Activated naive CD4-positive, alpha-beta T cell treated with anti-CD3 and anti-CD28 coated beads, Interleukin-2, amount 50 U/mL, for 24 hours (primary cell): ENCODE results near the gene NTMT2.
A peak's percentile ranks its signal among the peaks of the same experiment; 100 is the strongest.
"Not testable (repeated sequence)": the region's sequence is repeated elsewhere in the genome, so short reads cannot be mapped to it uniquely, and the experiment has no call there.

Experiments used
- H3K27ac Mint-ChIP-seq: one replicate; pipeline ENCODE4 v1.8.0; 2021; ENCODE audit warnings: mild to moderate bottlenecking, mixed read lengths
- H3K27me3 Mint-ChIP-seq: one replicate; pipeline ENCODE4 v1.8.0; 2021; ENCODE audit warnings: mixed read lengths
- H3K36me3 Mint-ChIP-seq: one replicate; pipeline ENCODE4 v1.8.0; 2021; ENCODE audit warnings: mixed read lengths
- H3K4me1 Mint-ChIP-seq: one replicate; pipeline ENCODE4 v1.8.0; 2021; ENCODE audit warnings: mixed read lengths
- H3K4me3 Mint-ChIP-seq: one replicate; pipeline ENCODE4 v1.8.0; 2021; ENCODE audit warnings: mild to moderate bottlenecking, mixed read lengths
- H3K9me3 Mint-ChIP-seq: one replicate; pipeline ENCODE4 v1.8.0; 2021; ENCODE audit warnings: mixed read lengths

Gene NTMT2

GRCh38 chr1:170146720-170147263 is 1.0 kb downstream of the NTMT2 start:
- no peak overlapping the region for H3K4me3 Mint-ChIP-seq
- no peak overlapping the region for H3K27ac Mint-ChIP-seq
- H3K4me1 Mint-ChIP-seq, result peaks cover 18% of the 10 kb centered on the region
- no peaks in the 10 kb centered on the region for H3K9me3 Mint-ChIP-seq
- H3K27me3 Mint-ChIP-seq, result peaks cover 13% of the 10 kb centered on the region
- H3K36me3 Mint-ChIP-seq, result no peaks in the 10 kb centered on the region

DNA sequence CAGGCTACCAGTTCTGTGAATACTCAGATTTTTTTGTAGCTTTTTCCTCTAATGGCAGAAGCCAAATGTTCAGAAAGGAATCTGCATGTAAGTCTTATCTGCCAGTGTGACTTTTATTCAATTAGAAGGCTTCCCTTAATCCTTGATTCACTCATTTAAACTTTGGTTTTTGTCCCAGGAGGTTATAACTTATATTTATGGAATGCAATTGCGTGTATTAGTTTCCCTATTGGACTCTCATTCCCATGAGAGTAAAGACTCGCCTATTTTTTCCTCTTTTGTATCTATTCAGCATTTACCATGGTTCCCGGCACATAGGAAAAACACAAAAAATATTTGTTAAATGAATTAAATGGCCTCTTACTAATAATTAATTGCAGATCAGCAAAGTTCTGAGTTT is 3.5 kb downstream of the NTMT2 start:
- Mint-ChIP-seq H3K9me3 (peaks cover 5% of the 10 kb centered on the region), H3K27ac (no peak overlapping the region), H3K36me3 (no peaks in the 10 kb centered on the region), H3K4me3 (no peak overlapping the region), H3K4me1 (peaks cover 18% of the 10 kb centered on the region), H3K27me3 (peaks cover 12% of the 10 kb centered on the region)

GRCh38 chr1:170150016-170150415 is 4.3 kb downstream of the NTMT2 start:
- Mint-ChIP-seq H3K9me3 (peaks cover 5% of the 10 kb centered on the region), H3K27me3 (peaks cover 12% of the 10 kb centered on the region), H3K36me3 (no peaks in the 10 kb centered on the region), H3K4me3 (no peak overlapping the region), H3K4me1 (peaks cover 18% of the 10 kb centered on the region), H3K27ac (no peak overlapping the region)

DNA sequence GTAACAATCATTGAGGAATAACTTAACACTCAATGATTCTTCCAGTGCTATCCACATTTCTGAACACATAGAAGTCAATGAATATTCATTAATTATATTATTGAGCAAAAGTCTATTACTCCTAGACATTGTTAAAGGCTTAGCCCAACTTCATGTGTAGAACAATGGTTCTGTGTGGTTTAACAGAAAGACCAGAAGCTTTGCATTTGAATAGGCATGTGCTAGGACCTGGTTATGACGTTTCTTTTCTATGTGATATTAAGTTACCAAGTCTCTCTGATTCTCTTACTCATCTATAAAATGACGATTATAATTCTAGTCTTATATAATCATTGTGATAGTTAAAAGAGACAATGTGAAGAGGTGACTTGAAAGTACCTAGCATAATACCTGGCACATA is 5.2 kb downstream of the NTMT2 start:
- no peak overlapping the region for H3K27ac Mint-ChIP-seq
- H3K27me3 Mint-ChIP-seq, result peaks cover 13% of the 10 kb centered on the region
- H3K4me1 Mint-ChIP-seq, result peaks cover 17% of the 10 kb centered on the region
- H3K4me3 Mint-ChIP-seq, result no peak overlapping the region
- H3K36me3 Mint-ChIP-seq, result no peaks in the 10 kb centered on the region
- peaks cover 9% of the 10 kb centered on the region for H3K9me3 Mint-ChIP-seq

GRCh38 chr1:170153417-170153816 is 7.7 kb downstream of the NTMT2 start:
- Mint-ChIP-seq H3K4me3 (no peak overlapping the region), H3K27me3 (peaks cover 8% of the 10 kb centered on the region)

DNA sequence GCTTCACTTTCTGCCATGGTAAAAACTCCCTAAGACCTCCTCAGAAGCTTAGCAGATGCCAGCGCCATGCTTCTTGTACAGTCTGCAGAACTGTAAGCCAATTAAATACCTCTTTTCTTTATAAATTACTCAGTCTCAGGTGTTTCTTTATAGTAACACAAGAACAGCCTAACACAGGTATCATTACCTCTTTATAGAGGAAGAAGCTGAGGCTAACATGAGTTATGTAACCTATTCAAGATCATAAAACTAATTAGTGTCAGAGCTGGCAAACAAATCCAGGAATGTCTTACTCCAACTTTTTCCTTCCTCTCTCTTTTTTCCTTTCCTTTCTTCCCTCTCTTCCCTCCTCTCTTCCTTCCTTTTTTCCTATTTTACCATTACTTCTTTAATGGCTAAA is 9.3 kb downstream of the NTMT2 start:
- no peak overlapping the region for H3K4me3 Mint-ChIP-seq
- no peaks in the 10 kb centered on the region for H3K4me1 Mint-ChIP-seq
- peaks cover 1% of the 10 kb centered on the region for H3K36me3 Mint-ChIP-seq
- no peak overlapping the region for H3K27ac Mint-ChIP-seq
- H3K9me3 Mint-ChIP-seq, result peaks cover 14% of the 10 kb centered on the region
- peaks cover 4% of the 10 kb centered on the region for H3K27me3 Mint-ChIP-seq

More at GRCh38 chr1:170153417-170153816, 7.7 kb downstream of the NTMT2 start:
- Mint-ChIP-seq H3K4me1 (no peaks in the 10 kb centered on the region), H3K9me3 (peaks cover 9% of the 10 kb centered on the region), H3K27ac (no peak overlapping the region), H3K36me3 (no peaks in the 10 kb centered on the region)

- H3K36me3 Mint-ChIP-seq, result peaks cover 1% of the 10 kb centered on the region
- no peak overlapping the region for H3K4me3 Mint-ChIP-seq
- peaks cover 14% of the 10 kb centered on the region for H3K9me3 Mint-ChIP-seq
- H3K4me1 Mint-ChIP-seq, result no peaks in the 10 kb centered on the region
- H3K27ac Mint-ChIP-seq, result no peak overlapping the region
- peaks cover 7% of the 10 kb centered on the region for H3K27me3 Mint-ChIP-seq
These were observed 10.8 kb downstream of the NTMT2 start for GRCh38 chr1:170156594-170156993.

- no peak overlapping the region for H3K4me3 Mint-ChIP-seq
- H3K9me3 Mint-ChIP-seq, result peaks cover 9% of the 10 kb centered on the region
- no peaks in the 10 kb centered on the region for H3K4me1 Mint-ChIP-seq
- H3K27me3 Mint-ChIP-seq, result peaks cover 7% of the 10 kb centered on the region
- peaks cover 1% of the 10 kb centered on the region for H3K36me3 Mint-ChIP-seq
- H3K27ac Mint-ChIP-seq, result no peak overlapping the region
These were observed 12.1 kb downstream of the NTMT2 start for GRCh38 chr1:170157820-170158219.

DNA sequence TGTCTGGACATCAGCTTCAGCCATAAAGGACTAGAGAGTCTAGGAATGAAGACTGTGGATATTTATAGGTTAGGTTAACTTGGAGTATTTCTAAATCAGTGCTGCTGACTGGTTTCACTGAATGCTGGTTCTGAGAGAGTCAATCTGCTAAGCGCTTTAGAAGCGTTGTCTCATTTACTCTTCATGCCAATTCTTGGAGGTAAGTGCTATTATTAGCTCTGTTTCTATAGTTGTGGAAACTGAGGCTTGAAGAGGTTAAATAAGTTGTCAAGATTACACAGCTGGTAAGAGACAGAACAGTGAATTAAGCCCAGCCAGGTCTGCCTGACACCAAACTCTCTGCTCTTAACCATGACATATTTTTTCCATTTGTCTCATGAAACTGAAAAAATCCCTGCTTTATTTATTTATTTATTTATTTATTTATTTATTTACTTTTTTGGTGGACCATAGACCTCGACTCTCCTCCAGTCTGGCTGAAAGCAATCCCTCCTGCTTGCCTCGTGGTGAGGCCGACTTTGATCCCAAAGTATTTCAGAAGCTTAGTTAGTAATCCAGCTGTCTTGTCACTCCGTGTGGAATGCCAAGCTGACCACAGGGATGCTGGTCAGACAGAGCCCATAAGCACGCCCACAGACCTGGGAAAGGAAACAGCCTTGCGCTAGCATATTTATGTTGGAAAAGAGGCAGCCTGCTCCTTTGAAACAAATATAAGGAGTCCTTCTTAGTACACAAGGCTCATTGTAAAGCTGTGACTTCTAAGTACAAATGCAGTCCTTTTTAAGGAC is 16.9 kb downstream of the NTMT2 start:
- Mint-ChIP-seq H3K27ac (no peak overlapping the region), H3K4me3 (no peak overlapping the region), H3K27me3 (peaks cover 6% of the 10 kb centered on the region), H3K9me3 (peaks cover 5% of the 10 kb centered on the region), H3K36me3 (peaks cover 1% of the 10 kb centered on the region), H3K4me1 (no peaks in the 10 kb centered on the region)

GRCh38 chr1:170164103-170164763 is 18.5 kb downstream of the NTMT2 start:
- no peak overlapping the region for H3K27ac Mint-ChIP-seq
- no peak overlapping the region for H3K4me3 Mint-ChIP-seq
- peaks cover 4% of the 10 kb centered on the region for H3K9me3 Mint-ChIP-seq
- peaks cover 4% of the 10 kb centered on the region for H3K4me1 Mint-ChIP-seq
- peaks cover 6% of the 10 kb centered on the region for H3K27me3 Mint-ChIP-seq
- H3K36me3 Mint-ChIP-seq, result peaks cover 1% of the 10 kb centered on the region

GRCh38 chr1:170166518-170167180 is 20.9 kb downstream of the NTMT2 start:
- no peaks in the 10 kb centered on the region for H3K27me3 Mint-ChIP-seq
- no peaks in the 10 kb centered on the region for H3K36me3 Mint-ChIP-seq
- no peaks in the 10 kb centered on the region for H3K9me3 Mint-ChIP-seq
- no peak overlapping the region for H3K4me3 Mint-ChIP-seq
- H3K4me1 Mint-ChIP-seq, result peaks cover 4% of the 10 kb centered on the region
- H3K27ac Mint-ChIP-seq, result no peak overlapping the region

- Mint-ChIP-seq H3K4me1 (peaks cover 4% of the 10 kb centered on the region), H3K36me3 (no peaks in the 10 kb centered on the region), H3K4me3 (peak overlapping the region; percentile 55), H3K27ac (no peak overlapping the region), H3K27me3 (no peaks in the 10 kb centered on the region), H3K9me3 (peaks cover 4% of the 10 kb centered on the region)
These were observed 22.5 kb downstream of the NTMT2 start for GRCh38 chr1:170168265-170168664.

GRCh38 chr1:170170513-170170912 is 24.8 kb downstream of the NTMT2 start:
- not testable (repeated sequence) for H3K4me3 Mint-ChIP-seq, H3K27me3 Mint-ChIP-seq, H3K36me3 Mint-ChIP-seq, H3K4me1 Mint-ChIP-seq, H3K27ac Mint-ChIP-seq, H3K9me3 Mint-ChIP-seq

- Mint-ChIP-seq H3K27me3 (no peaks in the 10 kb centered on the region), H3K4me3 (no peak overlapping the region), H3K36me3 (no peaks in the 10 kb centered on the region), H3K27ac (no peak overlapping the region), H3K4me1 (no peaks in the 10 kb centered on the region), H3K9me3 (peaks cover 4% of the 10 kb centered on the region)
These were observed 28.6 kb downstream of the NTMT2 start for GRCh38 chr1:170174395-170174794.

GRCh38 chr1:170175041-170175440 is 29.3 kb downstream of the NTMT2 start:
- Mint-ChIP-seq H3K4me1 (no peaks in the 10 kb centered on the region), H3K27ac (no peak overlapping the region), H3K27me3 (no peaks in the 10 kb centered on the region), H3K4me3 (no peak overlapping the region), H3K36me3 (no peaks in the 10 kb centered on the region), H3K9me3 (peaks cover 4% of the 10 kb centered on the region)

- Mint-ChIP-seq H3K9me3 (peaks cover 4% of the 10 kb centered on the region), H3K4me1 (no peaks in the 10 kb centered on the region), H3K4me3 (no peak overlapping the region), H3K27ac (no peak overlapping the region), H3K36me3 (no peaks in the 10 kb centered on the region), H3K27me3 (no peaks in the 10 kb centered on the region)
These were observed 29.7 kb downstream of the NTMT2 start for GRCh38 chr1:170175484-170175883.
